HEK293 (cell line): Measurements from ENCODE around the gene PRKCA.

Experiments
- ATF2 ChIP-seq: fragments of 450-650 bp; formaldehyde crosslinking; IDR thresholded peaks from 2 replicates; pipeline ENCODE4 v1.5.1; 2016; ENCODE audit warnings: missing biosample characterization, missing genetic modification characterization, low read depth
- BCL11B ChIP-seq: fragments of 450-650 bp; formaldehyde crosslinking; IDR thresholded peaks from 2 replicates; pipeline ENCODE4 v1.5.1; 2016; ENCODE audit warnings: low read depth, missing biosample characterization, missing genetic modification characterization
- BCL6B ChIP-seq: fragments of 450-650 bp; formaldehyde crosslinking; IDR thresholded peaks from 2 replicates; pipeline ENCODE4 v1.5.1; 2017; ENCODE audit warnings: missing biosample characterization, missing genetic modification characterization
- GLI2 ChIP-seq: fragments of 450-650 bp; formaldehyde crosslinking; IDR thresholded peaks from 2 replicates; pipeline ENCODE4; 2017; ENCODE audit warnings: missing biosample characterization, missing genetic modification characterization, low read depth, borderline replicate concordance
- GLIS2 ChIP-seq: fragments of 450-650 bp; formaldehyde crosslinking; IDR thresholded peaks from 2 replicates; pipeline ENCODE4 v1.5.1; 2016; ENCODE audit warnings: missing biosample characterization, missing genetic modification characterization
- KLF16 ChIP-seq: fragments of 450-650 bp; formaldehyde crosslinking; IDR thresholded peaks from 2 replicates; pipeline ENCODE4 v1.5.1; 2017; ENCODE audit warnings: missing biosample characterization, missing genetic modification characterization
- PRDM10 ChIP-seq: fragments of 450-650 bp; formaldehyde crosslinking; IDR thresholded peaks from 2 replicates; pipeline ENCODE4 v1.5.1; 2016; ENCODE audit warnings: missing biosample characterization, missing genetic modification characterization
- REST ChIP-seq: fragments of 450-650 bp; formaldehyde crosslinking; IDR thresholded peaks from 2 replicates; pipeline ENCODE4 v1.5.1; 2016; ENCODE audit warnings: missing biosample characterization, missing genetic modification characterization
- SETDB1 ChIP-seq: IDR thresholded peaks from one replicate; pipeline ENCODE4 v1.6.1; 2017; ENCODE audit warnings: mild to moderate bottlenecking, low read length, moderate library complexity, mixed read lengths; ENCODE audit not compliant: insufficient read length
- WT1 ChIP-seq: fragments of 450-650 bp; formaldehyde crosslinking; IDR thresholded peaks from 2 replicates; pipeline ENCODE4 v1.5.1; 2016; ENCODE audit warnings: missing biosample characterization, missing genetic modification characterization
- ZBTB26 ChIP-seq: fragments of 450-650 bp; formaldehyde crosslinking; optimal IDR thresholded peaks from 2 replicates; pipeline ENCODE3; 2016; ENCODE audit warnings: missing biosample characterization, mild to moderate bottlenecking, missing genetic modification characterization
- ZBTB49 ChIP-seq: fragments of 450-650 bp; formaldehyde crosslinking; IDR thresholded peaks from 2 replicates; pipeline ENCODE4 v1.5.1; 2016; ENCODE audit warnings: missing biosample characterization, missing genetic modification characterization, low read depth
- ZFP3 ChIP-seq: fragments of 450-650 bp; formaldehyde crosslinking; IDR thresholded peaks from 2 replicates; pipeline ENCODE4 v1.5.1; 2016; ENCODE audit warnings: low read depth, missing biosample characterization, missing genetic modification characterization
- ZFP41 ChIP-seq: fragments of 450-650 bp; formaldehyde crosslinking; IDR thresholded peaks from 2 replicates; pipeline ENCODE4 v1.5.1; 2016; ENCODE audit warnings: missing biosample characterization, missing genetic modification characterization, borderline replicate concordance
- ZNF16 ChIP-seq: fragments of 450-650 bp; formaldehyde crosslinking; IDR thresholded peaks from 2 replicates; pipeline ENCODE4 v1.5.1; 2016; ENCODE audit warnings: low read depth, missing biosample characterization, missing genetic modification characterization
- ZNF175 ChIP-seq: fragments of 450-650 bp; formaldehyde crosslinking; IDR thresholded peaks from 2 replicates; pipeline ENCODE4 v1.5.1; 2016; ENCODE audit warnings: missing biosample characterization, missing genetic modification characterization
- ZNF19 ChIP-seq: fragments of 450-650 bp; formaldehyde crosslinking; IDR thresholded peaks from 2 replicates; pipeline ENCODE4; 2016; ENCODE audit warnings: missing biosample characterization, missing genetic modification characterization, low read depth
- ZNF2 ChIP-seq: fragments of 450-650 bp; formaldehyde crosslinking; IDR thresholded peaks from 2 replicates; pipeline ENCODE4 v1.5.1; 2016; ENCODE audit warnings: missing biosample characterization, missing genetic modification characterization
- ZNF341 ChIP-seq: fragments of 450-650 bp; formaldehyde crosslinking; IDR thresholded peaks from 2 replicates; pipeline ENCODE4; 2016; ENCODE audit warnings: low read depth, missing biosample characterization, missing genetic modification characterization
- ZNF416 ChIP-seq: fragments of 450-650 bp; formaldehyde crosslinking; IDR thresholded peaks from 2 replicates; pipeline ENCODE4 v1.5.1; 2016; ENCODE audit warnings: missing biosample characterization, missing genetic modification characterization
- ZNF530 ChIP-seq: fragments of 450-650 bp; formaldehyde crosslinking; IDR thresholded peaks from 2 replicates; pipeline ENCODE4 v1.5.1; 2016; ENCODE audit warnings: low read depth, missing biosample characterization, missing genetic modification characterization
- ZNF544 ChIP-seq: fragments of 450-650 bp; formaldehyde crosslinking; IDR thresholded peaks from 2 replicates; pipeline ENCODE4 v1.5.0; 2017; ENCODE audit warnings: missing biosample characterization, missing genetic modification characterization
- ZNF600 ChIP-seq: fragments of 450-650 bp; formaldehyde crosslinking; IDR thresholded peaks from 2 replicates; pipeline ENCODE4 v1.5.1; 2016; ENCODE audit warnings: missing biosample characterization, missing genetic modification characterization
- ZNF76 ChIP-seq: fragments of 450-650 bp; formaldehyde crosslinking; IDR thresholded peaks from 2 replicates; pipeline ENCODE4; 2016; ENCODE audit warnings: low read depth, missing biosample characterization, missing genetic modification characterization, borderline replicate concordance
- ZNF792 ChIP-seq: fragments of 450-650 bp; formaldehyde crosslinking; IDR thresholded peaks from 2 replicates; pipeline ENCODE4 v1.5.1; 2016; ENCODE audit warnings: missing biosample characterization, missing genetic modification characterization
- ZSCAN30 ChIP-seq: fragments of 450-650 bp; IDR thresholded peaks from 2 replicates; pipeline ENCODE4 v1.5.1; 2018; ENCODE audit warnings: missing biosample characterization, mild to moderate bottlenecking, missing genetic modification characterization, moderate library complexity

PRKCA gene

GRCh38 chr17:66275651-66276050 lies 26.8 kb upstream of the PRKCA start (continued):
- TF ChIP-seq ZFP41 (tag by site-specific recombination) (no peak), ZNF16 (no peak), PRDM10 (tag by site-specific recombination) (peak; percentile 31; the same call in 1 of the 2 replicates), ZNF792 (tag by site-specific recombination) (no peak), REST (tag by site-specific recombination) (no peak), ZSCAN30 (tag by site-specific recombination) (no peak), ZNF341 (tag by site-specific recombination) (no peak), WT1 (tag by site-specific recombination) (peak; percentile 25; the same call in 1 of the 2 replicates), ZNF530 (tag by site-specific recombination) (no peak), GLIS2 (tag by site-specific recombination) (no peak), SETDB1 (no peak), ZNF76 (tag by site-specific recombination) (no peak), ZBTB26 (tag by site-specific recombination) (no peak), ZNF600 (tag by site-specific recombination) (peak; percentile 85), BCL6B (tag by site-specific recombination) (no peak), ZNF2 (tag by site-specific recombination) (no peak), ATF2 (tag by site-specific recombination) (no peak), ZFP3 (no peak), ZNF416 (no peak), KLF16 (no peak), ZNF19 (no peak), BCL11B (tag by site-specific recombination) (no peak), ZNF175 (no peak), ZNF544 (tag by site-specific recombination) (no peak), GLI2 (no peak; the same call in 1 of the 2 replicates), ZBTB49 (tag by site-specific recombination) (no peak)
